IPS-NIHi11 (cell line): Measurements from ENCODE around the gene PPP1R3C.

ENCODE experiments used
- DNase-seq: peaks from one replicate; pipeline ENCODE4 v3.0.0; 2012; ENCODE audit warnings: mixed read lengths, low spot score

Gene PPP1R3C

GRCh38 chr10:91632671-91633550 is at the start of gene PPP1R3C:
Gene PPP1R3C (minus strand): TSS chr10:91633071. CDS start chr10:91632969, 102 bp downstream.
- peak; percentile 89 for DNase-seq

DNA sequence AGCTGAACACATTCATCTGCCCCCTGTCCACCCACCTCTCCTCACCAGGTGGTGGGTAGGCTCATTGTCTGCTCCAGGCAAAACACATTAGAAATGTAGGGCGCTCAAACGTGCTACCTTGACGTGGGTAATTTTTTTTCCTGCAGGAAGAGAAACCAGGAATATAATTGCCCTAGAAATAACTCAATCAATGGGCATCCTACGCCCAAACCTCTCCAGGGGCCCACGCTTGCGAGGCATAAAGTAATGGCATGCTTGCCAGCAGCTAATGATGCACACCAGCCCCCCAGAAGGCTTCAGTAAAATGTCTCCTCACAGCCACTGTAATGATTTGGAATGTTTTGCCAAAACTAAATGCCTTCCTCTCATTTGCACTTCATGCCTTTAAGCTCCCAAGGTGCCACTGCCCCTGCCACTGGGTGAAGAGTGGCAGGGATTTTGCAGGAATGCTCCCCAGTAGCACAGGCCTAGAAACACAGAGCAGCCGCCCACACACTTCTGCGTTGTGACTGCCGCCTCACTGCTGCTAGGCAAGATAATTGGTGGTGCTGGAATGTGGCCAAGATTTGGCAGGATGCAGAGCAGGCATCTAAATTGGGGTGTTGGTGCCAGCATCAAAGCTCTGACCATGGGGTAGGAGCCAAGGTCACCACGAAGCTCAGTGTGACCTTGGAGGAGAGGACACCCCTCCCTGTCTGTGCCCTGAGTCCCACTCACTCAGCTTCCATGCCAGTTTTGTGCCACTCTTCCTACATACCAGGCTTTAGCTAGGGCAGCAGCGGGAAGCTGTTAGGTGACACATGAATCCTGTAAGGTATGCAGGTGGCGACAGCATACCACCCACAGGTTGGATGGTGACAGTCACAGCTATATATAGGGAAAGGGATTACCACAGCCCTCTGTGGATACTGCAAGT is 48.7 kb upstream of the PPP1R3C start:
- DNase-seq: peak; percentile 58

GRCh38 chr10:91680487-91680886 is 47.6 kb upstream of the PPP1R3C start:
- no peak for DNase-seq

GRCh38 chr10:91679296-91679695 is 46.4 kb upstream of the PPP1R3C start:
- no peak for DNase-seq

DNA sequence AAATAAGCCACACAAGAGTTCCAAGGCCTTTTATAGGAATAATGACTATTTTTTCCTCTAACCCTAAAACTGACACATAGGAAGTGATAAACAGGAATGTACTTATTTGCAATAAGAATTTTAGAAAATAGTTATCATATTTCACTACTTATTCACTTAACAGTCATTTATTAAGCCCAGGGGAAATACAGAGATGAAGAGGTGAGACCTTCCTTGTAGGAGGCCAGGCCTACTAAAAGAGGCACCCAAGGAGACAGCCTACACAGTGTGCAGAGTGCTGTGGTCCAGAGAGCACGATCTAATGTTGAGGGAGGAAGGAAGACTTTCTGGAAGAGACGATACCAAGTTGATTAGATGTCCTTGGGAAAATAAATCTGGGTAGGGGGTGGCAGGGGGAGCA is 45.0 kb upstream of the PPP1R3C start:
- no peak for DNase-seq

DNA sequence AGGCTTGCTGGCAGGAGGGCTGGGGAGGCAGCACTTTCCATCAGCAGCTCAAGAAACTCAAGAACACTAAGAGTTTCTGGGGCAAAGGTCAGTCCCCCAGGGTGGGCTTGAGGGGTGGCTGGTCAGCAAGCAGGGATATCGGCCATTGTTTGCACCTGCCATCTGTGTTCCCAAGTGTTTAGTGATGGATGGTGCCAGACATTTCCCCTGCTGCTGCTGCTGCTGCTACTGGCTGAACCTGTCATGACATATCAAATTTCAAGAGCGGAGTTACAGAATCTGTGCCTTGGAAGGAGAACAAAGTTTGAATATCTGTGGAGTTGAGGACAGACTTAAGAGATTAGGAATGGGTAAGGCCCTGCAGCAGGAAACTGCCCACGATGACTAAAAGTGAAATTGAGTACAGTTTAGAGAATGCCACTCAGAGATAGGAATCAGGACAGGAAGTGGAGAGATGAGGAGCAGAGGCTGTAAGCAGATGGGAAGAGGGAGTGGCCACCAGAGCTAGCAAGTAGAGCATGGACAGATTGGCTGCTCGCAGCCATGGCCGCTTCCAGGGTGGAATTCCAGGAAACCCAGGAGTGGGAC is 39.2 kb upstream of the PPP1R3C start:
- DNase-seq: peak; percentile 55

GRCh38 chr10:91668913-91669312 is 36.0 kb upstream of the PPP1R3C start:
- no peak for DNase-seq

- no peak for DNase-seq
These were observed 33.0 kb upstream of the PPP1R3C start for GRCh38 chr10:91665842-91666241.

DNA sequence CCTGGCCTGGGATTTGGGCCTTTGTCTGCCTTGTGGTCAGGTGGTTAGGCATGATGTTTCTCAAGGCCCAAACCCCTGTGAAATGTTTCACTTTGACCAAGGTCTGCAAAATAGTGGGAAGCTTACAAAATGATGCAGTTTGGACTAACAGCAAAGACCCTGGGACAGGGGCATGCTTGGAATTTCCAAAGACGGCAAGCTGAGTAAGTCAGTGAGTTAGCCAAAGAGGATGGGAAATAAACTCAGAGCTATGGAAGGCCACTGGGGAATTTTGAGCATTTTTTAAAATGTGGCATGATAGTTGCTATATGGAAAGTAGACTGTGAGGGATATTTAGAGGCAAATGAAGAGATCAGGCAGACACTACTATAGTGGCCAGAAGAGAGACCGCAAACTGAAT is 31.6 kb upstream of the PPP1R3C start:
- no peak for DNase-seq

GRCh38 chr10:91662993-91663392 is 30.1 kb upstream of the PPP1R3C start:
- no peak for DNase-seq

DNA sequence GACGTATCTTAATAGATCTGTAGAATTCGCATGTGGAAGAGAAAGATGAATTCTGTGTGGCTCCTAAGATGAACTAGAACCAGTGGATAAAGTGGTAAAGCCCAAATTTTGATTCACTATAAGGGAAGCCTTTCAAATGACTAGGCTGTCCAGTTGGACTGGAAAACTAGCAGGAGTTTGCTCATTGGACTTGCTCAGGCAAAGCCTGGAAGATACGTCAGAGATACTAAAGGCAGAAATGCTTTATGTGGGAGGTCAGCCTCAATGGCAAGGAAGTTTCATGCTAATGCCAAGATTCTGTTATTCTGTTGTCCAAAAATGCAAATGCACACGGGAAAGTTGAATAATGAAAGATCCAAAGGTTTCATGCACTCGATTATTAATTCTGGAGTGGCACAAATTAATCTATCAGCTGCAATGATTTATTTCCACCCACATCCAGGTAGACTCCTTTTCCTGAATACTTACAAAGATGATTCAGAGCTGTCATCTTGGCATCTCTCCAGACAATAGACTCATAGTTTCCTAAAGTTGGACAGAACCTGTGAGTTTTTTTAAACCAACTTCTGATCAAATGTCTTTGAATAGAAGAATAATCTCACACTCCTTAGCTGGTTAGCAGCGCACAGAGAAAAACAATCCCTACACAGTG is 20.5 kb upstream of the PPP1R3C start:
- DNase-seq: no peak

- peak; percentile 13 for DNase-seq
These were observed 19.5 kb upstream of the PPP1R3C start for GRCh38 chr10:91652364-91652763.

- DNase-seq: peak; percentile 20
These were observed 10.8 kb upstream of the PPP1R3C start for GRCh38 chr10:91643700-91644099.

GRCh38 chr10:91642831-91643692 is 10.2 kb upstream of the PPP1R3C start:
- DNase-seq: no peak

GRCh38 chr10:91636892-91637291 is 4.0 kb upstream of the PPP1R3C start:
- no peak for DNase-seq

- DNase-seq: peak; percentile 66
These were observed 2.8 kb upstream of the PPP1R3C start for GRCh38 chr10:91635401-91636400.

DNA sequence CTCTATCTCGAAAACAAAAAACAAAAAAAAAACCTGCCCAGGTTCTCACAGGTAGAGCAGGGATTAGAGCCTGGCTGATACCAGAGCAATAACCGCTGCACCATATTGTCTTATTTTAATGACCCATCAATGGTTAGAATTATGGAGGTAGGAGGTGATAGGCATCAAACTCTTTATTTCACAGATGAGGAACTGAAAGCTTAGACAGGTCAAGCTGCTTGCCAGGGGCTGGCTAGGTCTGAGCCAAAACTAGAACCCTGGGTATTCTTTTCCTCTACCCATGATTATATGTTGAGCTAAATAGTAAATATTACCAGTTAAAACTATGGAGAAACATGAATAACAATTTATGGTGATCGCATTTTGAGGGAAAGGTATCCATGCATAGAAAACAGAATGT is 2.0 kb upstream of the PPP1R3C start:
- DNase-seq: no peak

- no peak for DNase-seq
These were observed 1.4 kb upstream of the PPP1R3C start for GRCh38 chr10:91634246-91634645.

DNA sequence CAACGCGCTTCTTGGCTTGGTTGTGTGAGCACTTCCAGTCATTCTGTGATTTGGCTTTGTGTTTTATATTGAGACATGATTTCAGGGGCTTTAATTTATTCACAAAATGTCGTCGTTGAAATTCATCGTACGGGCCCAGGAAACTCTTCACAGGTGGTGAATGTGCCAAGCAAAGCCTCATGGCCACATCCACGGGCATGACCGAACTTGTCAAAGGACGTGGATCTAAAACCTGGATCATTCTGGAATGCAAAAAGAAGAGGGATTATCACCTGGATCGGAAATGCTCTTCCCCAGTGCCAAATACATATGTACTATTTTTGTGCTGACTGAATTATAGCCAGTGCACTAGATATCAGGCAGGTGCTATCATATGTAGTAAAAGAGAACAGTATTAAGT is 2.2 kb downstream of the PPP1R3C start:
- DNase-seq: no peak
